Loucy (cell line): ENCODE measurements around the gene LRRC71.

Experiments used
- CTCF ChIP-seq: fragments of 200-600 bp; sonication (generic); conservative IDR thresholded peaks from 2 replicates; pipeline ENCODE4 v1.5.1; 2014; ENCODE audit warnings: mild to moderate bottlenecking, antibody characterized with exemption, low read length
- EZH2phosphoT487 ChIP-seq: fragments of 200-600 bp; IDR thresholded peaks from 2 replicates; pipeline ENCODE4 v1.6.1; 2018; ENCODE audit warnings: antibody characterized with exemption, mild to moderate bottlenecking, moderate library complexity, borderline replicate concordance

GRCh38 chr1:156912861-156913808, 7.3 kb upstream of the LRRC71 start:
- TF ChIP-seq CTCF = no peak
- TF ChIP-seq EZH2phosphoT487 = no peak
